ENCODE measurements around the gene AGBL1. TPM values are rescaled to one million over a fixed set of nuclear protein-coding genes. Genes with fewer than 3 reads are reported as not detected.
"Not testable (repeated sequence)": the region's sequence is repeated elsewhere in the genome, so short reads cannot be mapped to it uniquely, and the experiment has no call there.

The AGBL1 gene
- total RNA-seq, 1 donor from 2014 or later: not detected

DNA sequence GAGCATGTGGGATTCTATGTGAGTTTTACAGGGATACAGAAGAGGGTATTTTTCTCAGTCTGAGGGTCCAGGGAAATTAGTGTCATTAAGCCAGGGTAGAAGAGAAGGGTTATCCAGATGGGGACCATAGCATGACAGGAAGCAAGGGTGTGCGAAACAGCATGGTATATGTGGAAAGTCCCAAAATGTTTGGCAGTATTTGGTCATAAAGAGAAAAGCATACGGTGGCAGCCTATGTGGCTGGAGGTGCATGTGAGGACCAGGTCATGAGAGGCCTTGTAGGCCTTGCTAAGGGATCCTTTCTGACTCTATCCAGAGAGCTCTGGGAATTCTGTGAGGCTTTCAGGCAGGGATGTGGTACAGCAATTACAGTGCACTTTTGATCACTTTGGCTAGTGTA is 411.4 kb downstream of the AGBL1 start:
- intact Hi-C loops (cut with micrococcal nuclease): no loop called here

DNA sequence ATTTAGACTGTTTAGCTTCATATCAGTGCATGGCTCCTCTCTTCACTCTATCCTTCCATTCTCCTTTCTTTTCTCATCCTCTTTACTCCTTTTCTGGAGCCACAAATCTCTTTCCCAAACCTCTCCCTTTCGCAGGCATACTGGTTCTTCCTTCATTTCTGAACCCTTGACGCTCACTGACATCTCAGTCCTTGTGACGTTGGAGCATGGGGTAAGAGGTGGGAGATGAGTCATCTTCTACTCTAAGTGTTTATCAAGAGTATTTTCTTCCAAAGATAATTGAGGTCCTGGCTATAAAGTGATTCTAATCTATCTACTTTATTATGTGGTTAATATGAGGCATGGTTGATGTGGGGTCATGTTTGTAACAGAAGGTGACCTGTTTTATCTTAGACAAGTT is 414.2 kb downstream of the AGBL1 start:
- intact Hi-C loops (cut with micrococcal nuclease): no loop called here

DNA sequence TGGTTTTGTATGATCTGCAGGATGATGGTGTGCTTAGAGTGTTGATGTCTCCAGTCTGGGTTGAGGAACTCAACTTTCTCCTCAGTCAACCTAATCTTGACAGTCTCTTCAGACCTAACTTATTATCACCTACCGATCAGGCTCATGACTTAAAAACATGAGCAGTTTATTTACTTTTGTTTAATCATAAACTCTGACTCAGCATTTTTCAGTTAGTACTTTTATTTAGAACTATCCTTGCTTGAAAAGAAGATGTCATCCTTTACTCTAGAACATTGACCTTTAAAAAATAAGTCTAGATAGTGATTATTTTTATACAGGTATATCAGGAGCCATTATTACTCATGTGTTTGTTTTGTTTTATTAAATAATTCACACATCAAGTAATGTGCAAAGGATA is 414.8 kb downstream of the AGBL1 start:
- intact Hi-C loops (cut with micrococcal nuclease): no loop called here

DNA sequence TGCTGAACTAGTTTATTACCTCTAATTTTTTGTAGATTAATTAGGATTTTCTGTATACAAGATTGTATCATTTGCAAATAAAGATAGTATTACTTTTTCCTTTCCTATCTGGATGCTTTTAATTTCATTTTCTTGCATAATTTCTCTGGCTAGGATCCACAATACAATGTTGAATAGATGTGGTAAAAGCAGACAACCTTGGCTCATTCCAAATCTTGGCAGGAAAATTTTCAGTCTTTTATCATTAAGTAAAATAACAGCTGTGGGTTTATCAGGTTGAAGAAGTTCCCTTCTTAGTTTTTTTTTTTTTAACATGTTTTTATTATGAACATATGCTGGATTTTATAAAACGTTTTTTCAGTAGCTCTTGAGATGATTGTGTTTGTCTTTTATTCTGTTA is 422.6 kb downstream of the AGBL1 start:
- intact Hi-C loops (cut with micrococcal nuclease): no loop called here

DNA sequence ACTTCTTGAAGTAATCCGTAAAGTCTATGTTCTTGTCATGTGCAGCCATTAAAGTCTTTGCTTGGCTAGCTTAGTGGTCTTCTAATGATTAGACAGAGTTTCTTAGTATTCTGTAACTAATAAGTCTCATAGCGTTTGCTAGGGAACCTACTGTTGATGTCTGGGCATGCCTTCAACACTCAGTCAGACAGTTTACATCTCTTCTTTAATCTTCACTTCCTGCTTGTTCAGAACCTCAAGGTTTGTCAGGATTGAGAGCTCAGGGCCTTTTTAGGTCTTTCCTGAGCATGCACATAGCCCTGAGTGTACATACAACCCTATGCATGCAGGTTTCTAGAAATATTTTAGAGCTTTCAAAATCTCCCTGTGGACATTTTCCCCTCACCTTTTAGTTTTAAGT is 426.3 kb downstream of the AGBL1 start:
- intact Hi-C loops (cut with micrococcal nuclease): no loop called here

DNA sequence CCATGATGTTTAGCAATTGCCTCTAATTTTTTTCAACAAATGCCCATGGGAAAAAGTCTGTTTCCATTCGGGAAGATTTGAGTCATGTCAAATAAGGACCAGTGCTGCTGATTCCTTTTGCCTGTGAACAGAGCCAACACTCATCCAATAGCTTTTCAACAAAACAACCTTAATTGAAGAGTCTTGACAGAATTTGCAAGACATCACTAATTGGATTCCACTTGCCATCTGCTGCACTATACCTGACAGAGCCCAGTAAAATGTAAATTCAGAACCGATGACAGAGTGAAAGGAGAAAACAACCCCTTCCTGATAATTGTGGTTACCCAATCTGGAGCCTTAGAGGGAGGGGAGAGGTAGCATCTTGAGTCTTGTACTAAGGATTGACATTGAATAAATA is 426.7 kb downstream of the AGBL1 start:
- intact Hi-C loops (cut with micrococcal nuclease): no loop called here

DNA sequence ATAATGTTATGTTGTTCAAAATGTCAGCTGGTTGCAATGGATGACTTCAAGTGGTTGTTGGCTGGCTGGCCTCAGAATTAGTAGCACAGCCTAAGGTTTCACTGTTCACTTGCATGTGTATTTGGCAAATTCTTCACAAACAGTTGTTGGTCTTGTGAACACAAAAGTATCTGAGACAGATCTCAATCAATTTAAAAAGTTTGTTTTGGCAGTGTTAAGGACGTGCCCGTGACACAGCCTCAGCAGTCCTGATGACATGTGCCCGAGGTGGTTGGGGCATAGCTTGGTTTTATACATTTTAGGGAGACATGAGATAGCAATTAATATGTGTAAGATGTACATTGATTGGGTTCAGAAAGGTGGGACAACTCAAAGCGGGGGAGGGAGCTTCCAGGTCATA is 436.0 kb downstream of the AGBL1 start:
- intact Hi-C loops (cut with micrococcal nuclease): no loop called here

DNA sequence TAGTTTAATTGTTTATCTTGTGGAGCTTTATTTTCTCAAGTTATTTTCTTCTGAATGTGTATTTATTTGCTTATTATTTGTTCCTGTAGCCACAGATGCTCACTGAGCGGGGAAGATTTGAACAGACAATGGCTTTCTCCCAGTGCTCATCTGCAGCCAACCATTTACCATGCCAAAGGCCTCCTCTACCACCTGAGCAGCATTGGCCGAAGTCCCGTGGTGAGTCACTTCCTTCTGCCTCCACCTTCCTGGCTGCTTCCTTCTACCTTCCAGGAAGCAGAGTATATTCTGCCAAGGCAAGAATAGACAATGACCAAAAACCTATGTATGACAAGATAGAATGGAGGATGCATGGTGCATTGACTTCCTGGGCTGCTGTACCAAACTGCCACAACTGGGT is 443.1 kb downstream of the AGBL1 start:
- intact Hi-C loops (cut with micrococcal nuclease): no loop called here

DNA sequence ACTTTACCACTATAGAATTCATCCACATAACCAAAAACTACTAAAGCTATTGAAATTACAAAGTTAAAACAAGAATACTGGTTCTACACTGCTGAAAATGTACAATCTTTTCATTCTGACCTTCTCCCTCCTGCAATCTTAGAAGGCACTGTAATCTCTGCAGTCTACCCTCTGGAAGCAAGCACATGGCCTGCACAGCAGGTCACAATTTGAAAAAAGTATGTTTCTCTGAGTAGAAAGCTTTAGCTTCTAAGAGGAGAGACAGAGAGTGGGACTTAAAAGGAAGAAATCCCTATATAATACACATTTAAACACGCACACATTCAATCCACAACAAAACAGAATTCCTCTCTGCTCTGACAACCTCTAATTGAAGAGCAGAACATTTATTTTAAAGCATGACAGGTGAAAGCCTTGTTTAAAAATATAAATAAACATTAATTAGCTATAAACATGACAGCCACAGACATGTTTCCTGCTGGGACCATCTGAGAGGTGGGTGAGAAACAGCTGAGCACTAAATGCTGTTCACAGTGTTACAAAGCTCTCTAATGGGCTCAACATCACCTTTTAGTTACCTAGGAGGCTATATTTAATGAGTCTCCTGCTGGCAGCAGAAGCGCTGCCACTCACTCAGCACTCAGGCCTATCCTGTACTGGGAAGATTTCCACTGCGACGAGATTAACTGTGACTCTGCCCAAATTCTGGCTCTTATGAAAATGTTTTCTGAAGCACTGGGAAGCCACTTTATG is 447.4 kb downstream of the AGBL1 start:
- intact Hi-C loops (cut with micrococcal nuclease): no loop called here

DNA sequence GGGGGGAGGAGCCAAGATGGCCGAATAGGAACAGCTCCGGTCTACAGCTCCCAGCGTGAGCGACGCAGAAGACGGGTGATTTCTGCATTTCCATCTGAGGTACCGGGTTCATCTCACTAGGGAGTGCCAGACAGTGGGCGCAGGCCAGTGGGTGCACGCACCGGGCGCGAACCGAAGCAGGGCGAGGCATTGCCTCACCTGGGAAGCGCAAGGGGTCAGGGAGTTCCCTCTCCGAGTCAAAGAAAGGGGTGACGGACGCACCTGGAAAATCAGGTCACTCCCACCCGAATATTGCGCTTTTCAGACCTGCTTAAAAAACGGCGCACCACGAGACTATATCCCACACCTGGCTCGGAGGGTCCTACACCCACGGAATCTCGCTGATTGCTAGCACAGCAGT is 448.4 kb downstream of the AGBL1 start:
- intact Hi-C loops (cut with micrococcal nuclease): not testable (repeated sequence)

DNA sequence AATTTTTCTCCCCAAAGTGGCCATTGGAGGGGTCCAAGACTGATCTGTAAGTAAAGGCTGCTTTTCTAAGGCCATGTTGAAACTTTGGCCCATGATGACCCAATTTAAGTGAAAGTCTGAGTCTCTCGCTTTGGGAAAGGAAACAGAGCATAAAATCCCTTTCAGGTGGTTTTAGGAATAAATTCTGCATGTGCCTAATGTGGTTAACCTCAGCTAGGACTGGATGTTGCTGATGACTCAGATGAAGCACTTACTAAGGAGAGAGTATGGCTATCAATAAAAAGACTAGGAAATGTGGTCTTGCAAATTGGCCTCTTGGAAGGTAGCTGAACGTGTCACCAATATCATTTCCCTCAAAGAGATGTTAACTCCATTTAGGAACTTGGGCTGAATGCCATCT is 458.5 kb downstream of the AGBL1 start:
- intact Hi-C loops (cut with micrococcal nuclease): no loop called here

DNA sequence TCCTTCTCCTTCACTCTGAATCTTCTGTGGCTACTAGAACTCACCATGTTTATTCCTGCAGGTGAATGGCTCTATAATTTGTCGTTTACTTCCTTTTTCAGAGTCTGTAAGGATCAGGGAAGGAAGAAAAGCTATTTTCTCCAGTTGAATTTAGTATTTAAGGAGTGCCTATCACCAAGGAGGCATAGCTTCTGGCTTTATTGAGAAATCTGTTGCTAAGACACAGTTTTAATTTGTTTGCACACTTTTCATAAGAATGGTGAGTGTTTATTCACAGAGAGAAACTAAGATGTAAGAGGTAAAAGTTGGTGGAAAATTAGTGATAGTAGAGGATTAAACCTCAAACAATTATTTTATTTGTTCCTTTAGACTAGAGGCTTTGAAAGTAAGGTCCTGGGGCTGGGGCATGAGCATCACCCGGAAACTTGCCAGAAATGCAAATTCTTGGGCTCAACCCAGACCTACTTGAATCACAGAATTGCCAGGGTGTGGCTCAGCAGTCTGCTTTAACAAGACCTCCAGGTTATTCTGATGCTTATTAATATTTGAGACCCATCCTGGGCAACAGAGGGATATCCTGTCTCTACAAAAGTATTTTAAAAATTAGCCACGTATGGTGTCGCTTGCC is 461.3 kb downstream of the AGBL1 start:
- intact Hi-C loops (cut with micrococcal nuclease): no loop called here

DNA sequence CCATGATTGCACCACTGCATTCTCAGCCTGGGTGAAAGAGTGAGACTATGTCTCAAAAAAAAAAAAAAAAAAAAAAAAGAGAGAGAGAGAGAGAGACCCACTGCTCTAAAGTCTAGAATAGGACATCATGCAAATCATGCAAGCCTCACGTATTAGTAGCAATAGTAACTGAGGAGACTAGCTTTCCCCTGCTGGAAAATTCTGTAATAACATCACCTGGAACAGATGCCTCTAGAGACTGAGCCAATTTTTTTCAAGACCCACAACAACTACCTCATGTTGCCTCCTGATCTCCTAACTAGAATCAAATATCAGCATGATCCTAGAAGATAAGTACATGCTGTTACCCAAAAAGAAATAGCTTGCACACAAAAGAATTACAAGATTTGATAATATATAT is 461.9 kb downstream of the AGBL1 start:
- intact Hi-C loops (cut with micrococcal nuclease): no loop called here

DNA sequence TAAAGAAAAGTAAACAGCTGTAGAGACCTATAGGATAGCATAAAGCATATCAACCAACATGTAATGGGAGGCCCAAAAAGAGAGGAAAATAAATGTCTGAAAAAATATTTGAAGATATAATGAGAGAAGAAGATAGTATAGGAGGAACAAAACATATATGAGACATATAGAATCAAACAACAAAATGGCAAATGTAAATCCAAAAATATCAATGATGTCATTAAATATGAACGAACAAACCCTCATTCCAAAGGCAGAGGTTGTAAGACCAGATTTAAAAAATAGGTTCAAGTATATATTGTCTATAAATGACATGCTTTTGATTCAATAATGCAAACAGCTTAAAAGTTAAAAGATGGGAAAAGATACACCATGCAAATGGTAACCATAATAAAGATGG is 470.4 kb downstream of the AGBL1 start:
- intact Hi-C loops (cut with micrococcal nuclease): no loop called here

DNA sequence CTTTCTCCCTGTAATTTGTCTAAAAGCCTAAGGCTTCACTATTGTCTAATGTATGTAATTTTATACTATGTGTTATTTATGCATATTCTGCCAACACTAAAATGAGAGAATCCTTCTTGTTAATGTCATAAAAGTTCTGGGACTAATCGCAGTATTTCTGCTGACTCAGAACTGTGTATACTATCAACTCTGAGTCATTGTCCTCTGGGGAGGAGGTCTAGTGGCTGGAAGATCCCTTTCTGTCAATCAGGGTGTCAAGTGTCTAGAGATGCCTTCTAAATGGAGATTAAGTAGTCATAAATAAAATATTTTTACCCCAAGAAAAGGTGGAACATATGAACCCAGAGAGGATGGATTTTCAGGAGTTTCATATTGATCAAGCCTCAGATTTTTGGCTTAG is 473.4 kb downstream of the AGBL1 start:
- intact Hi-C loops (cut with micrococcal nuclease): no loop called here

DNA sequence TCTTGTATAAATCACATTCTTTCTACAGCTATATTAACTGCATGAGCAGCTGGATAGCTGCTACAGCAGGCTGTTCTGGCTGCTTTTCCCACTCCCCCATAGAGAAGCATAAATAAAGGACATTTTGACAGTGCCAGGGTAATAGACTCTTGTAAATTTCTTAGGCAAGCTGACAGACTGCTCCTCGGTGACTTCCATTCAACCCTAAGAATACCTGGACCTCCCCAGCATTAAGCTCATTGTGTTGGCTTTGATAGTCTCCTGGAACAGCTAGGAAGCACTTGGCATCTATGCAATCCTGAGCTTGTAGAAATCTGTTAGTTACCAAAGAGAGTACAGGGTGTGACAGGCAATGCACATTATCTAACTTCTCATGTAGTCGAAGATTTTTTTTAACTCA is 475.4 kb downstream of the AGBL1 start:
- intact Hi-C loops (cut with micrococcal nuclease): no loop called here

DNA sequence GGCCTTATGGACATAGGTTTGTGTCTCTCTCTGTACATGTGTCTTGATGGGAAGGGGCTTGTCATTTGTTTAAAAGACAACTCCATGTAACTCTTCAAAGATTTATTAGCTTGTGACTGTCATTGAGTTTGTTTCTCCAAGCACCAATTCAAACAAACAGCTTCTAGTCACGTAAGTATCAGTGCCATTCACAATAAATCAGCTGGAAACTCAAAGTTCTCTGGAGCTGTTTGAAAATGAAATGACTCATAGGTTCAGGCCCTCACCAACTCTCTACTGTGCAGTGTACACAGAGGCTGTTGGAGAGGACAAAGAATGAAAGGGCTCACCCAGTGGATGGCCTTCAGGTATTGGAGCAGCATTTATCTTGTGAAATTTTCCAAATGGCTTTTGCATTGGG is 476.3 kb downstream of the AGBL1 start:
- intact Hi-C loops (cut with micrococcal nuclease): no loop called here

DNA sequence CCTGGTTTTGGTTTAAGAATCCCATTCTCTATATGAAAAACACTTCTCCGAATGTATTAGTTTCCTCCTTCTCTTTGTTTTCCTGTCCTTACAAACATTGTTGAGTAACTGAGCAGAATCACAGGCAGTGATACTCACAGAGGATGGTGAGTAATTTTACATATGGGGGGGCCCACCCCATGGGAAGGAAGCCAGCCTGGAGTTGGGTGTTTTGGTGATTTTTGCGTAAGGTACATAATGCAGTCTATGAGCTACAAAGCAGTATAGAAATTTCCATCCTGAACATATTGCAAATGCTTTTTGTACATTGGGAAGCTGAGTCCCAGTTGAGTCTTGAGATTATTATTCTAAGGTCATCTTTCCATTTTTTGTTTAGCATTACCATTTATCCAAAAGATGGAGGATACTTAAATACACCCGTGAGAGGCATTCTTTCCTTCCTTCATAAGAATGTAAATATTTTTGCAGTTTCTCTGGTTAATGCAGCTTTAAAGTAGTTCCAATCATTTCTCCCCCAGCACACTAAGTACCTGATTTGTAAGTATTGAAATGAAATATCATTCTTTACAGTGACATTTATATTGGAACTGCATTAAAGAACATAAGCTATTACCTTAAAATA is 476.8 kb downstream of the AGBL1 start:
- intact Hi-C loops (cut with micrococcal nuclease): no loop called here

DNA sequence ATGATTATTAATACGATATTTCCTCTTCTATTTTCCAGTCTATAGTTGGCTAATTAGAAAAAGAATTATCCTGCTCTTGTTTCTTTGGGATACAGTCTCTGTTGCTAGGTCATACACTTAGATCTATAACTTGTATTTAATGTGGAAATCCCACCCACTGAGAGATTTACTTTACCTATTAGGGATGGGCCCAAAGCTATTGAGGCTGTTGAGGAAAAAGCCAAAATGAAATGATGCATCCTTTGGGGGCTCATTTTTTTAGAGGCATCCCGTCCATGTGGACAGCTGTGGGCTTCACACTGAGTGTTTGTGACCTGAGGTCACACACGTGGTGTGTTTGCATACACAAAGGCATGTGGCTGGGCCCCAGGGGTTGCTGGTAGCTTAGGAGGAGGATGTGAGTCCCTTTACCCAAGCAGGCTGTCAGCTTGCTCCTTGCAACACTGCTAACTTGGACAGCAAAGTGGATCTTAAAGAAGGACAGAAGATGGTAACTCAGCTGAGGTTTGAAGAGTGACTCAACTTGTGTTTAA is 477.4 kb downstream of the AGBL1 start:
- intact Hi-C loops (cut with micrococcal nuclease): no loop called here

DNA sequence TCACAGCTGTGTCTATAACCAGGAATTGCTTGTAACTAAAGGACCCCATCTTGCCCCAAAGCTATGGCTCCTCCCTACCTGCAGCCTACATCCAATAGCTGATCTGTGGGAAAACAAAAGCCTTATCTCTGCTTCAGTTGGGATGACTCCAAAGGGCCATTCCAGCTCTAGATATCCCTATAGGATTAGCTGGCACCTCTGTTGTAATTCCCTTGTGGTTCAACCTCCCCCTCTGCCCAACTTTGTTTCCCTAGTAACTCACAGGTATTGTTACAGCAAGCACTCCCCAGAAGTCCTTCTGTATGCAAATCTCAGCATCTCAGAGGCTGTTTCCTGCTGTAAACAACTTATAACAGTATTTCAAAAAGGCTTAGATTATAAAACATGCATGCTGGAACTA is 478.6 kb downstream of the AGBL1 start:
- intact Hi-C loops (cut with micrococcal nuclease): no loop called here

DNA sequence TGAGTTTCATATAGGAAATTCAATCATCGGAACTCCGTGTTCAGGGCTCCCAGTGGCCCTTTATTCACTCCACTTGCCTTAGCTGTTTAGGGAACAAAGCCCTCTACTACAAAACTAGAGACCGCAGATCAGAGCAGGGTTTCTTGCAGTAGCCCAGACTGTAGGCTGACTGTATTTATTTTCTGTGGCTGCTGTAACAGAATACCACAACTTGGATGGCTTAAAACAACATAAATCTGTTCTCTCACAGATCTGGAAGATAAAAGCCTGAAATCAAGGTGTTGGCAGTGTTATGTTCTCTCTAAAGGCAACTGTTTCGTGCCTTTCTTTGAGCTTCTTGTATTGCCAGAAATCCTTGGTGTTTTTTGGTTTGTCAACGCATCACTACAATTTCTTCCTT is 479.0 kb downstream of the AGBL1 start:
- intact Hi-C loops (cut with micrococcal nuclease): no loop called here

DNA sequence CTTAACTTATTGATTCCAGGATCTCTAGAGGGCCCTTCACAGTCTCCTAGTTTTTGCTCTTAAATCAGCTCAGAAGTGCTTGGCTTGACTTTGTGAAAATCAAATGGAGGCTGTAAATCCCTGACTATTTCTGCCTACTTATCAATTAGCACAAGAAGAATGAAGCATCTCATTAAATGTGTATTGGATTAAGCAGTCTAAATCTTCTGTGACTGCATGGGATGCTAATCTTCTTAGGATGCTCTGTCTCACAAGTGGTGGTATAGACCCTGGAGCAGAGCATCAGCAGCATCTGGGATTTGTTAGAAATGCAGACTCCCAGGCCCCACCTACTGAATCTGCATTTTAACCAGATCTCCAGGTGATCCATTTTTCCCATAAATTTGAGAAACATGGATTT is 488.7 kb downstream of the AGBL1 start:
- intact Hi-C loops (cut with micrococcal nuclease): no loop called here

DNA sequence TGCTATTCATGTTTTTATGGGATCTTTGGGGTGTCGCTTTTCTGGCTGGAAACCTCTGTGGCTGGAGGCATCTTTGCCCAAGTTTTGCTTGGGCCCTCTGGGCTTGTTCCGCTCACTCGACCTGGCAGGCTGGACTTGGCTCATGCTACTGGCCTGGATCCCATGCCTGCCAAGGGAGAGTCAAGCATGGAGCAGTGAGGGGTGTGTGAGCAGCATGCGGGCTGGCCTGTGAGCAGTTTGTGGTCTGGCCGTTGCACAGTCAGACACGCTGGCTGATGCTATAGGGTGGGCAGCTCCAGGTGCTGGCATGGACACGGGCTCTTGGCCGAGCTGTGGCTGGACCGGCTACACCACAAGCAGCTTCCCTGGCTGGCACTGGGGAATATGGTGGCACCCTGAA is 491.1 kb downstream of the AGBL1 start:
- intact Hi-C loops (cut with micrococcal nuclease): no loop called here
